Measurements from ENCODE around the gene TNRC6B.

The TNRC6B gene

GRCh38 chr22:40232624-40233023 is 54.9 kb downstream of the TNRC6B start:
- no peak overlapping the region for H3K4me3 Mint-ChIP-seq
- H3K4me1 Mint-ChIP-seq: peaks cover 47% of the 10 kb centered on the region
- no peak overlapping the region for H3K27ac Mint-ChIP-seq
- H3K36me3 Mint-ChIP-seq (ENCODE audit: low read depth): peaks cover 50% of the 10 kb centered on the region
- no peaks in the 10 kb centered on the region for H3K27me3 Mint-ChIP-seq (ENCODE audit: low read depth)
- H3K9me3 Mint-ChIP-seq: no peaks in the 10 kb centered on the region
- TF ChIP-seq CTCF (IDR thresholded peaks at IDR 0.05; ENCODE audit: unreplicated experiment in 3 of 3): no peak

- Mint-ChIP-seq H3K27me3 (ENCODE audit: low read depth) (no peaks in the 10 kb centered on the region), H3K9me3 (no peaks in the 10 kb centered on the region), H3K36me3 (ENCODE audit: low read depth) (peaks cover 58% of the 10 kb centered on the region), H3K27ac (no peak overlapping the region), H3K4me3 (no peak overlapping the region), H3K4me1 (peaks cover 59% of the 10 kb centered on the region)
- no peak for TF ChIP-seq CTCF (IDR thresholded peaks at IDR 0.05; ENCODE audit: unreplicated experiment in 3 of 3)
These were observed 56.2 kb downstream of the TNRC6B start for GRCh38 chr22:40233886-40234285.

- H3K4me1 Mint-ChIP-seq: peaks cover 60% of the 10 kb centered on the region
- H3K36me3 Mint-ChIP-seq (ENCODE audit: low read depth): peaks cover 53% of the 10 kb centered on the region
- H3K9me3 Mint-ChIP-seq: no peaks in the 10 kb centered on the region
- TF ChIP-seq CTCF (IDR thresholded peaks at IDR 0.05; ENCODE audit: unreplicated experiment in 3 of 3): no peak
- no peak overlapping the region for H3K27ac Mint-ChIP-seq
- H3K4me3 Mint-ChIP-seq: no peak overlapping the region
- no peaks in the 10 kb centered on the region for H3K27me3 Mint-ChIP-seq (ENCODE audit: low read depth)
These were observed 56.9 kb downstream of the TNRC6B start for GRCh38 chr22:40234658-40235057.

- TF ChIP-seq CTCF (IDR thresholded peaks at IDR 0.05; ENCODE audit: unreplicated experiment in 3 of 3): no peak
- no peak overlapping the region for H3K4me3 Mint-ChIP-seq
- H3K27me3 Mint-ChIP-seq (ENCODE audit: low read depth): no peaks in the 10 kb centered on the region
- peaks cover 49% of the 10 kb centered on the region for H3K36me3 Mint-ChIP-seq (ENCODE audit: low read depth)
- no peak overlapping the region for H3K27ac Mint-ChIP-seq
- H3K9me3 Mint-ChIP-seq: no peaks in the 10 kb centered on the region
- H3K4me1 Mint-ChIP-seq: peaks cover 64% of the 10 kb centered on the region
These were observed 57.6 kb downstream of the TNRC6B start for GRCh38 chr22:40235308-40235707.

GRCh38 chr22:40236131-40236665 is 58.5 kb downstream of the TNRC6B start:
- Mint-ChIP-seq H3K27me3 (ENCODE audit: low read depth) (no peaks in the 10 kb centered on the region), H3K4me3 (peak overlapping the region in 1 of 3 experiments; percentile 40), H3K9me3 (no peaks in the 10 kb centered on the region), H3K36me3 (ENCODE audit: low read depth) (peaks cover 40% of the 10 kb centered on the region), H3K4me1 (peaks cover 73% of the 10 kb centered on the region), H3K27ac (peak overlapping the region; percentile 29 to 54 (median 36))
- no peak for TF ChIP-seq CTCF (IDR thresholded peaks at IDR 0.05; ENCODE audit: unreplicated experiment in 3 of 3)

GRCh38 chr22:40237241-40237640 is 59.5 kb downstream of the TNRC6B start:
- H3K27me3 Mint-ChIP-seq (ENCODE audit: low read depth): no peaks in the 10 kb centered on the region
- no peak overlapping the region for H3K4me3 Mint-ChIP-seq
- H3K4me1 Mint-ChIP-seq: peaks cover 74% of the 10 kb centered on the region
- H3K9me3 Mint-ChIP-seq: no peaks in the 10 kb centered on the region
- H3K36me3 Mint-ChIP-seq (ENCODE audit: low read depth): peaks cover 30% of the 10 kb centered on the region
- TF ChIP-seq CTCF (IDR thresholded peaks at IDR 0.05; ENCODE audit: unreplicated experiment in 3 of 3): no peak
- peak overlapping the region in 1 of 3 experiments; percentile 63 for H3K27ac Mint-ChIP-seq

Measured in nephron (organoid).